B cell (primary cell): ENCODE measurements around the gene NOTCH1. TPM values are rescaled to one million over a fixed set of nuclear protein-coding genes. Genes with fewer than 3 reads are reported as not detected.

Experiments
- ATAC-seq: fragments of 200-7000 bp; cut with Tn5 transposase; one replicate; pipeline ENCODE4 v1.10.0; 2021; ENCODE audit warnings: low read depth, mild to moderate bottlenecking, moderate number of reproducible peaks, moderate library complexity
- CTCF ChIA-PET: fragments of 350-600 bp; sonication (Branson Sonifier 250); formaldehyde crosslinking; loops from one replicate; lab custom pipeline; 2021; ENCODE audit warnings: antibody characterized with exemption, inconsistent platforms; lab: Charles Lee
- POLR2A ChIA-PET: fragments of 350-600 bp; sonication (Branson Sonifier 250); formaldehyde crosslinking; loops from one replicate; lab custom pipeline; 2021; ENCODE audit warnings: antibody characterized with exemption; lab: Charles Lee
- DNase-seq: peaks from one replicate; pipeline ENCODE4 v3.0.0; 2013
- H2AFZ ChIP-seq: 2 replicates; pipeline ENCODE4 v1.6.1; 2012; ENCODE audit warnings: mild to moderate bottlenecking, low read depth, low read length; ENCODE audit not compliant: insufficient read depth, poor library complexity, severe bottlenecking
- H3K27ac ChIP-seq, 2 donors: 1 replicate in 1 of 2; 2 replicates in 1 of 2; pipeline ENCODE4 v1.5.1; 2012 to 2013; ENCODE audit warnings: low read length in 2 of 2, mild to moderate bottlenecking in 2 of 2, moderate library complexity in 1 of 2
- H3K27me3 ChIP-seq, 4 experiments: fragments of 200-600 bp in 1 of 4; sonication (generic) in 1 of 4; replicated peaks in 1 of 4; 1 replicate in 2 of 4; 2 replicates in 2 of 4; pipeline versions ENCODE4 v1.6.1 to v1.7.0; 2013 to 2016; ENCODE audit warnings: low read length in 3 of 4, mild to moderate bottlenecking in 2 of 4, mixed read lengths in 1 of 4, moderate library complexity in 1 of 4; ENCODE audit not compliant: insufficient read depth in 4 of 4, control insufficient read depth in 3 of 4; ENCODE audit errors: control extremely low read depth in 1 of 4
- H3K36me3 ChIP-seq, 2 experiments: replicated peaks in 1 of 2; 1 replicate in 1 of 2; 2 replicates in 1 of 2; pipeline versions ENCODE4 v1.6.1 to v1.7.1; 2013; ENCODE audit warnings: low read length in 1 of 2; ENCODE audit not compliant: insufficient read depth in 2 of 2, control insufficient read depth in 1 of 2; ENCODE audit errors: control extremely low read depth in 1 of 2, extremely low read depth in 1 of 2
- H3K4me1 ChIP-seq, 2 donors: fragments of 200-600 bp in 1 of 2; sonication (generic) in 1 of 2; 1 replicate in 1 of 2; 2 replicates in 1 of 2; pipeline versions ENCODE4 v1.5.1 to v1.6.1; 2013 to 2017; ENCODE audit warnings: low read length in 2 of 2; ENCODE audit not compliant: control insufficient read depth in 2 of 2, insufficient read depth in 2 of 2
- H3K4me2 ChIP-seq: replicated peaks from 2 replicates; pipeline ENCODE3; 2012; ENCODE audit warnings: mild to moderate bottlenecking, low read depth, low read length; ENCODE audit not compliant: poor library complexity, severe bottlenecking
- H3K4me3 ChIP-seq, 5 experiments: fragments of 200-600 bp in 1 of 5; sonication (generic) in 1 of 5; 1 replicate in 3 of 5; 2 replicates in 2 of 5; pipeline versions ENCODE4 v1.5.1 to v1.7.0; 2011 to 2016; ENCODE audit warnings: low read length in 4 of 5, mild to moderate bottlenecking in 4 of 5, low read depth in 2 of 5, control low read depth in 1 of 5, moderate library complexity in 1 of 5; ENCODE audit not compliant: insufficient read depth in 1 of 5; ENCODE audit errors: control extremely low read depth in 1 of 5, extremely low read depth in 1 of 5
- H3K79me2 ChIP-seq: fragments of 200-600 bp; sonication (generic); one replicate; pipeline ENCODE4 v1.6.0; 2016; ENCODE audit warnings: low read length; ENCODE audit not compliant: control insufficient read depth, insufficient read depth
- H3K9ac ChIP-seq: fragments of 200-600 bp; sonication (generic); 2 replicates; pipeline ENCODE4 v1.6.1; 2017; ENCODE audit warnings: mild to moderate bottlenecking, low read length, moderate library complexity
- H3K9me3 ChIP-seq, 3 donors: one replicate each; pipeline versions ENCODE4 v1.6.1 to v1.7.1; 2013; ENCODE audit warnings: low read length in 2 of 3; ENCODE audit not compliant: control insufficient read depth in 2 of 3, insufficient read depth in 1 of 3; ENCODE audit errors: control extremely low read depth in 1 of 3
- H4K20me1 ChIP-seq: 2 replicates; pipeline ENCODE4 v1.6.0; 2012; ENCODE audit warnings: mild to moderate bottlenecking, low read length; ENCODE audit not compliant: insufficient read depth, control insufficient read depth, poor library complexity, severe bottlenecking
- H3K27ac Mint-ChIP-seq: one replicate; pipeline ENCODE4 v1.8.0; 2021; ENCODE audit warnings: mixed read lengths
- H3K27me3 Mint-ChIP-seq: one replicate; pipeline ENCODE4 v1.8.0; 2021; ENCODE audit warnings: mixed read lengths
- H3K4me1 Mint-ChIP-seq: one replicate; pipeline ENCODE4 v1.8.0; 2021; ENCODE audit warnings: mixed read lengths
- H3K4me3 Mint-ChIP-seq: one replicate; pipeline ENCODE4 v1.8.0; 2021; ENCODE audit warnings: mixed read lengths
- H3K9me3 Mint-ChIP-seq: one replicate; pipeline ENCODE4 v1.8.0; 2022; ENCODE audit warnings: mixed read lengths; ENCODE audit not compliant: insufficient read depth
- EZH2 ChIP-seq: IDR thresholded peaks from 2 replicates; pipeline ENCODE4 v1.6.1; 2012; ENCODE audit warnings: borderline replicate concordance, low read depth, mild to moderate bottlenecking, moderate library complexity, low read length; ENCODE audit not compliant: insufficient read depth, poor library complexity, severe bottlenecking
- WGBS: methylation state at CpG from one replicate; pipeline ENCODE4 v1.1.5; 2013; ENCODE audit warnings: missing lambda C conversion rate; ENCODE audit not compliant: insufficient coverage; 5-methylcytosine and 5-hydroxymethylcytosine counted together
- intact Hi-C: fragments of 100-400 bp; cut with micrococcal nuclease; formaldehyde crosslinking; loops from one replicate; pipeline ENCODE4 v1.10.0; 2022
- polyA plus RNA-seq: library from polyadenylated mRNA; depleted of rRNA; stranded (reverse); fragments of >200 nt; gene quantifications from 2 replicates; pipeline ENCODE4 v1.2.3, GENCODE V29; 2012
- total RNA-seq, 2 donors: library from RNA; stranded (reverse); fragments of 120-200 nt in 1 of 2; gene quantifications; 1 replicate in 1 of 2; 2 replicates in 1 of 2; pipeline versions ENCODE4 v1.2.3 to v1.2.4, GENCODE V29; 2013 to 2022
- TF ChIP-seq, protein P1 (sequence below): fragments of 200-600 bp; IDR thresholded peaks from one replicate; pipeline ENCODE4 v1.8.0; 2022; ENCODE audit warnings: antibody characterized with exemption, mild to moderate bottlenecking

NOTCH1 gene
- total and polyA plus RNA-seq, 2 donors (not counting 1 experiment from before 2014, with no cell fraction given): 16.6 to 38.5 TPM

DNA sequence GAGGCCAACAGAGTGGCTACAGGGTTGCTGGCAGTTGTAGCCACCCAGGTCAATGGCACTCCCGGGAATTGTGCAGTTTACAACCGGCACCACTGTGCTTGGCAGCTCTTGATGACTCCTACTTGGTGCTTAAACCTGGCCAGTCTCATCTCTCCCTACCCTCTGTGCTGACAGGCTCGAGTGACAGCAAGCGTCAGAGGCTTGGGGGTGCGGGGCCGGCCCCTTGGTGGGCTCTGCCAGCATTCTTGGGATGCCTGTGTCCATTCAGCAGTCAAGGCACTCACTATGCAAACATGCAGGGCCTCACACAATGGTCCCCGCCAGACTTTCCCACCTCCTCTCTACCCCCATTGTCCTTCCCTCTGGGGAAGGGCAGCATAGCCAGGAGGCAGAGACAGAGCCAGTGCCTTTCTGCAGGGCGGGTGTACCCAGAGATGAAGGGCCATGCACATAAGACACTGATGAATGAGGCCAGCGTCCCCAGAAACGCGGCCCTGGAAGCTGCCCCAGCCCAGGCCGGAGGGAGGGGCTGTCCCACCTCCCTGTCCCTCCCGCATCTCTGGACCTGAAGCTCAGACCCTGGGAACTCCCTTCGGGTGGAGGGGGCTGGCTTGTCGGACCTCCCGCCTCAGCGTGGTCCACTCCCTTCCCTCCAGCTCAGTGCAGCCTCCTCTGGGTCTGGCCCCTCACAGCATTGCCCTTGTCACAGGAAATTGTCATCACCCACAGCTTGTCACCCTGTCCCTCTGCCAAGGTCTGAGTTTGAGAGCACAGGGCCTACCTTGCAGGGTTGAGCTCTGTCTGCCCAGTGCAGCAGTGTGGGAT is 26.4 kb upstream of the NOTCH1 start:
- Mint-ChIP-seq H3K4me1 (no peaks in the 10 kb centered on the region), H3K27me3 (peaks cover 3% of the 10 kb centered on the region), H3K4me3 (no peak overlapping the region), H3K9me3 (no peaks in the 10 kb centered on the region), H3K27ac (no peak overlapping the region)
- Histone ChIP-seq H3K9ac (no peak overlapping the region), H3K27ac (no peak overlapping the region), H3K36me3 (no peaks in the 10 kb centered on the region), H3K4me2 (no peak overlapping the region), H3K4me1 (no peaks in the 10 kb centered on the region), H3K79me2 (no peaks in the 10 kb centered on the region), H2AFZ (no peak overlapping the region), H3K4me3 (no peak overlapping the region), H3K27me3 (no peaks in the 10 kb centered on the region), H3K9me3 (no peaks in the 10 kb centered on the region), H4K20me1 (no peaks in the 10 kb centered on the region)
- 89% methylated on average over 16 of the region's 17 CpGs for WGBS
- CTCF ChIA-PET: no interaction called here
- POLR2A ChIA-PET: no interaction called here
- TF ChIP-seq, protein P1, sequence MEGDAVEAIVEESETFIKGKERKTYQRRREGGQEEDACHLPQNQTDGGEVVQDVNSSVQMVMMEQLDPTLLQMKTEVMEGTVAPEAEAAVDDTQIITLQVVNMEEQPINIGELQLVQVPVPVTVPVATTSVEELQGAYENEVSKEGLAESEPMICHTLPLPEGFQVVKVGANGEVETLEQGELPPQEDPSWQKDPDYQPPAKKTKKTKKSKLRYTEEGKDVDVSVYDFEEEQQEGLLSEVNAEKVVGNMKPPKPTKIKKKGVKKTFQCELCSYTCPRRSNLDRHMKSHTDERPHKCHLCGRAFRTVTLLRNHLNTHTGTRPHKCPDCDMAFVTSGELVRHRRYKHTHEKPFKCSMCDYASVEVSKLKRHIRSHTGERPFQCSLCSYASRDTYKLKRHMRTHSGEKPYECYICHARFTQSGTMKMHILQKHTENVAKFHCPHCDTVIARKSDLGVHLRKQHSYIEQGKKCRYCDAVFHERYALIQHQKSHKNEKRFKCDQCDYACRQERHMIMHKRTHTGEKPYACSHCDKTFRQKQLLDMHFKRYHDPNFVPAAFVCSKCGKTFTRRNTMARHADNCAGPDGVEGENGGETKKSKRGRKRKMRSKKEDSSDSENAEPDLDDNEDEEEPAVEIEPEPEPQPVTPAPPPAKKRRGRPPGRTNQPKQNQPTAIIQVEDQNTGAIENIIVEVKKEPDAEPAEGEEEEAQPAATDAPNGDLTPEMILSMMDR: no peak
- no peak for TF ChIP-seq EZH2
- DNase-seq (no peak), ATAC-seq (no peak)
- intact Hi-C loops: no loop called here

DNA sequence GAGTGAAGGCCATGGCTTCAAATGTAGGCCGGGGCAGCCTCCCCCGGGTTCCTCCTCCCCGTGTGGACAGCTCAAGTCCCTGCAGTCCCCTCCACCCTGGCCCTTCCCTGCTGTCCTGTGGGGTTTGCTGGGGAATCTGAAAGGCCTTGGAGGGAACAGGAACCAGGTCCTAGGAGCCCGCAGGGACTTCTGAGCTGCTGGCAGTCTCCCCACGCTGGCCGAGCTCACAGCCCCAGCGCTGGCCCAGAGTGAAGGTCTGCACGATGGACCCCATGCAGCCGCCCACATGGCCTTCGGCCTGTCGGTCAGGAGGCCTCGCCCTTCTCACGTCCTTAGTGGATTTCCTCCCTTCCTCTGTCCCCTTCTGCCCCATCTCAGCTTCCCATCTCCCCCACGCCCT is 25.7 kb upstream of the NOTCH1 start:
- TF ChIP-seq, protein P1: no peak
- ATAC-seq: no peak
- Histone ChIP-seq H2AFZ (no peak overlapping the region), H3K9me3 (no peaks in the 10 kb centered on the region), H3K79me2 (no peaks in the 10 kb centered on the region), H3K27ac (no peak overlapping the region), H3K36me3 (no peaks in the 10 kb centered on the region), H3K4me1 (no peaks in the 10 kb centered on the region), H3K9ac (no peak overlapping the region), H3K4me3 (no peak overlapping the region), H3K4me2 (no peak overlapping the region), H3K27me3 (no peaks in the 10 kb centered on the region), H4K20me1 (no peaks in the 10 kb centered on the region)
- ChIA-PET CTCF (no interaction called here), POLR2A (interaction anchor here (0.6 kb wide), 1 partner anchor 19 kb away, joined by 4 read pairs; no protein-coding TSS in a partner anchor)
- WGBS: 94% methylated on average over 12 of the region's 14 CpGs
- no peak for DNase-seq
- Mint-ChIP-seq H3K9me3 (no peaks in the 10 kb centered on the region), H3K27ac (no peak overlapping the region), H3K4me1 (no peaks in the 10 kb centered on the region), H3K27me3 (peaks cover 3% of the 10 kb centered on the region), H3K4me3 (no peak overlapping the region)
- intact Hi-C loops: no loop called here
